GM10248 (cell line): ENCODE measurements around the gene CFAP90.

ENCODE experiments used
- CTCF ChIA-PET: fragments of 300-600 bp; sonication (Branson Sonifier 250); formaldehyde crosslinking; extraction: SDS; loops from one replicate; lab custom pipeline; 2021; ENCODE audit warnings: antibody characterized with exemption; lab: Yijun Ruan, JAX
- POLR2A ChIA-PET: fragments of 350-650 bp; sonication (Branson Sonifier 250); formaldehyde crosslinking; extraction: SDS; loops from one replicate; lab custom pipeline; 2020; ENCODE audit warnings: antibody characterized with exemption; lab: Yijun Ruan, JAX
- DNase-seq: peaks from one replicate; pipeline ENCODE4 v3.0.0; 2012; ENCODE audit errors: extremely low spot score
- TF ChIP-seq, protein P1 (sequence below): IDR thresholded peaks from 2 replicates; pipeline ENCODE4 v1.5.1; 2012; ENCODE audit warnings: mild to moderate bottlenecking, low read depth; ENCODE audit errors: extremely low read depth, missing control alignments, control extremely low read depth

The CFAP90 gene

DNA sequence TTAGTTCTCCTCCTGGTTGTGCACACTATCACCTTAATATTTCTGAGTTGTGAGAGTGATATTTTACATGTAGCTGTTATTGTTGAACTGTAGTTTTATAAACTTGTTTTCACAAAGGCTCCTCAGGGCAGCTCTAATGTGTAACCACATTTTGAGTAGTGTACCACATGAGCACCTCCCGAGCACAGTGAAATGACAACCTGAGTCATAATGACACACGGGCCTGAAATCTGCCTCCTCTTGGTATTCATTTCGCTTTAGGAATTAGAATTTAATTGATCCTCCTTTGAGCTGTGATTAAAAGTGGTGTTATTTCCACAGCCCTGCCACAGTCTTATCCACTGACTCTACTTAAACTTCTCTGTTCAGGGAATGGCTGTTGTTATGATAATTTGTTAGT lies 25.9 kb upstream of the CFAP90 start:
- TF ChIP-seq, protein P1, sequence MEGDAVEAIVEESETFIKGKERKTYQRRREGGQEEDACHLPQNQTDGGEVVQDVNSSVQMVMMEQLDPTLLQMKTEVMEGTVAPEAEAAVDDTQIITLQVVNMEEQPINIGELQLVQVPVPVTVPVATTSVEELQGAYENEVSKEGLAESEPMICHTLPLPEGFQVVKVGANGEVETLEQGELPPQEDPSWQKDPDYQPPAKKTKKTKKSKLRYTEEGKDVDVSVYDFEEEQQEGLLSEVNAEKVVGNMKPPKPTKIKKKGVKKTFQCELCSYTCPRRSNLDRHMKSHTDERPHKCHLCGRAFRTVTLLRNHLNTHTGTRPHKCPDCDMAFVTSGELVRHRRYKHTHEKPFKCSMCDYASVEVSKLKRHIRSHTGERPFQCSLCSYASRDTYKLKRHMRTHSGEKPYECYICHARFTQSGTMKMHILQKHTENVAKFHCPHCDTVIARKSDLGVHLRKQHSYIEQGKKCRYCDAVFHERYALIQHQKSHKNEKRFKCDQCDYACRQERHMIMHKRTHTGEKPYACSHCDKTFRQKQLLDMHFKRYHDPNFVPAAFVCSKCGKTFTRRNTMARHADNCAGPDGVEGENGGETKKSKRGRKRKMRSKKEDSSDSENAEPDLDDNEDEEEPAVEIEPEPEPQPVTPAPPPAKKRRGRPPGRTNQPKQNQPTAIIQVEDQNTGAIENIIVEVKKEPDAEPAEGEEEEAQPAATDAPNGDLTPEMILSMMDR = no peak
- ChIA-PET CTCF (interaction anchor here (1.3 to 8.3 kb wide), 3 partner anchors 9 to 210 kb away, joined by 3 to 75 read pairs (median 13); partner anchors contain the start of genes FASTKD3 and MTRR), POLR2A (no interaction called here)
- no peak for DNase-seq

DNA sequence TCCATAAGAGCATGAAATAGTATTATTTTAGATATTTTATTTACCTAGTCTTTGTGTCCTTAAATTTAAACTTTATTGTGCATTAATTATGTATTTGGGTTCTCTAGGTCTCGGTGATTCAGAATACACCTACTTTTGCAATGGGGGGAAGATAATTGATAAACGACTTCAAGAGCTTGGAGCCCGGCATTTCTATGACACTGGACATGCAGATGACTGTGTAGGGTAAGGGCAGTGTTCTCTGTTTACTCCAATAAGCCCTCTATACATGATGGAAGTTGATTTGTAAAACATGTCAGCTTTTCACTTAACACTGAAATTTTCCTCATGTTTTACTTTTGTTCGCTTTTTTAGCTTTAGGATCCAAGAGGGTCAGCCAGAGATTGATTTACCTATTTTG lies 24.2 kb upstream of the CFAP90 start:
- DNase-seq = no peak
- CTCF ChIA-PET = interaction anchor here (2.1 to 8.3 kb wide), 2 partner anchors 10 to 17 kb away, joined by 11 to 75 read pairs; no protein-coding TSS in a partner anchor
- TF ChIP-seq, protein P1 = no peak
- POLR2A ChIA-PET = no interaction called here

DNA sequence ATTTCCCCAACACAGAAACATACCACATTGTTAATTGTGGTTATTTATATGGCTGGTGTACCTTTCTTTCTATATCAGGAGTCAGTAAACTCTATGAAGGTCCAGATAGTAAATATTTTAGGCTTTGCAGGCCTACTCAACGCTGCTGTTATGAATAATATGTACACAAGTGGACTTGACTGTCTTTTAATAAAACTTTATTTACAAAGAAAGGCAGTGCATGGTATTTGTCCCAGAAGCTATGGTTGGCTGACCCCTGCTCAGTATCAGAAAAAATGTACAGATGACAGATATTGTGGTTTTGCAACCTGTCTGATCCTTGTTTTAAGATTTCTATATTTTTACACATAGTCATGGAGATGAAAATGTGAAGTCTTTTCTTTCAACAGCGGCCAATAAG lies 23.7 kb upstream of the CFAP90 start:
- ChIA-PET POLR2A (no interaction called here), CTCF (interaction anchor here (2.1 to 8.3 kb wide), 2 partner anchors 11 to 17 kb away, joined by 11 to 75 read pairs; no protein-coding TSS in a partner anchor)
- DNase-seq = no peak
- TF ChIP-seq, protein P1 = no peak

DNA sequence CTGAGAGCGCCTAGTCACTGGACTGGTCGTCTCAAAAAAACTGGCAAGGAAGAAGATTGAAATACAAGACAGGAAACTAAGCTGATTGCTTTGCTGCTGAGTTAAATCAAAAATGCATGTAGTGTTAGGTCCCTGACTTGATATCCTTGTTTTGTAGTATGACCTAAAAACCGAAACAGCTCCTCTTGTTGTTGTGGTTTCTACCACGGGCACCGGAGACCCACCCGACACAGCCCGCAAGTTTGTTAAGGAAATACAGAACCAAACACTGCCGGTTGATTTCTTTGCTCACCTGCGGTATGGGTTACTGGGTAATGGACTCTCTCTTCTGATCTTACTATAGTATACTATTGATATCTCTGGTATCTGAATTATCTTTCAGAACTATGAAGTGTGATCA lies 22.3 kb upstream of the CFAP90 start:
- TF ChIP-seq, protein P1 = no peak
- POLR2A ChIA-PET = no interaction called here
- CTCF ChIA-PET = interaction anchor here (1.0 to 8.3 kb wide), 7 partner anchors 12 to 57 kb away, joined by 3 to 75 read pairs (median 4); no protein-coding TSS in a partner anchor
- DNase-seq = no peak

DNA sequence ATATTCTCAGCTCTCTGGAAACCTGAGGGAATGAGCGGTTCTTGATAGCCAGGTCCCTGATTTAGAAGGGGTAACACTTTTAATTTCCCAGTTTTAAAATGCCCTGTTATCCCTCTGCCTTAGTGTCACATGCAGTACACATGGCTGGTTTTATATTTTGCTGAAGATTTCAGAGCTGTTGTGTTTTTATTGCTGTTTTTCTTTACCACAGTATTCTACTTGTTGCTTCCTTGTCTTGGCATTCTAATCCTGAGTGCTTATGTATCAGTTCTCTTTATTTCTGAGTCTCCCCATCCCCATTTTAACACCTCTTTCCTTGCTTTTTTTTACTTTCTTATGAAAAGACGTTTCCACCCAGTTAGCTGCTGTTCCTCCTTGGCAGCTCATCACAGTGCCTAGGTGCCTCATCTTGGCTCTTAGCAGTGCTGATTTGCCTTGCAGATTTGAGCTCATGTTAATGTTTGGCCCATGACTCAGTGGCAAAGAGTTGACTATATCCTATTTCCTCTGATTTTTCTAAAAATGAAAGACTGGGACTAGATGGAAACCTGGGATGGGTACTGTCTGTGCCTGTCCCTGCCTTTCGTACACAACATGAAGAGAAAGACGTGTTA lies 21.7 kb upstream of the CFAP90 start:
- ChIA-PET CTCF (interaction anchor here (0.9 to 8.3 kb wide), 10 partner anchors 8 to 118 kb away, joined by 3 to 75 read pairs (median 4); no protein-coding TSS in a partner anchor), POLR2A (no interaction called here)
- no peak for DNase-seq
- TF ChIP-seq, protein P1 = no peak

DNA sequence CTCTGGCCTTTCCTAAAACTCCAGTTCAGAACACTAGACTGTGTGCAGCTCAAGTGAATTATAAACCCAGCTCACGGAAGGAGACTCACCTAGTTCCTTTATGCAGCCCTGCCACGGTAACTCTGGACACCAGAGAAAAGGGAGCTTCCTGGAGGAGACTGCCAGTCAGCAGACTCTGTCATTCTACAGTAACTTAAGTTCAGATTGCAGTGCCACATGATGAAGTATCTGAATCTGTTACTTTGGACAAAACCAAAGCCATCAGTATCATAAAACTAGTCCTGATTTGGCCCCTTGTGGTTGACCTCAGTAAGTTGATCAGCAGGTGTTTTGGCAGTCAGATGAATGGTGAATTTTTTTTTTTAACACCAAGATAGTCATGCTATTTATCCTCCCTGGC lies 20.7 kb upstream of the CFAP90 start:
- TF ChIP-seq, protein P1 = no peak
- DNase-seq = no peak
- ChIA-PET CTCF (interaction anchor here (0.9 to 8.3 kb wide), 8 partner anchors 9 to 117 kb away, joined by 3 to 75 read pairs (median 5); no protein-coding TSS in a partner anchor), POLR2A (no interaction called here)
